Vagina (tissue), 2 donors: Measurements from ENCODE around the gene NRG3.

Source experiments
- CTCF ChIP-seq, 3 experiments: fragments of 450-650 bp in 2 of 3; fragments of 200-600 bp in 1 of 3; sonication (generic) in 1 of 3; IDR thresholded peaks; one replicate each; pipeline ENCODE4 v1.5.1; 2017 to 2019; ENCODE audit warnings: antibody characterized with exemption in 3 of 3, mild to moderate bottlenecking in 2 of 3, moderate library complexity in 2 of 3
- POLR2A ChIP-seq, 2 donors: fragments of 450-650 bp; IDR thresholded peaks; one replicate each; pipeline ENCODE4 v1.6.1; 2017; ENCODE audit warnings: antibody characterized with exemption in 2 of 2, mild to moderate bottlenecking in 2 of 2, moderate library complexity in 2 of 2
- POLR2AphosphoS5 ChIP-seq, 2 donors: sonication (generic); formaldehyde crosslinking; IDR thresholded peaks; one replicate each; pipeline ENCODE4 v1.9.0; 2017; ENCODE audit warnings: antibody characterized with exemption in 2 of 2, mild to moderate bottlenecking in 2 of 2, low read depth in 1 of 2; ENCODE audit not compliant: insufficient read depth in 1 of 2

- no peak for TF ChIP-seq CTCF (IDR thresholded peaks at IDR 0.05)
- no peak for TF ChIP-seq POLR2AphosphoS5 (IDR thresholded peaks at IDR 0.05; ENCODE audit: insufficient read depth in 1 of 2, low read depth in 1 of 2)
- no peak for TF ChIP-seq POLR2A (IDR thresholded peaks at IDR 0.05)
Measured at GRCh38 chr10:82643601-82644000, 768.6 kb downstream of the NRG3 start.
